ENCODE results near the gene RPTOR.
"Not testable (repeated sequence)": the region's sequence is repeated elsewhere in the genome, so short reads cannot be mapped to it uniquely, and the experiment has no call there.

Gene RPTOR

GRCh38 chr17:80526116-80526910 is 18.3 kb upstream of the RPTOR start:
- no CpG with 5 or more reads among the region's 28 CpGs for WGBS (ENCODE audit: insufficient coverage, insufficient read length)
- Histone ChIP-seq H3K9me3 (ENCODE audit: control insufficient read depth, insufficient read depth, low read length) (no peaks in the 10 kb centered on the region), H3K27ac (ENCODE audit: low read length) (no peak overlapping the region), H3K36me3 (ENCODE audit: control insufficient read depth, insufficient read depth, low read length) (no peaks in the 10 kb centered on the region), H3K27me3 (ENCODE audit: control insufficient read depth, insufficient read depth, low read length) (no peaks in the 10 kb centered on the region), H3K4me3 (ENCODE audit: low read length) (no peak overlapping the region), H3K4me1 (ENCODE audit: control insufficient read depth, insufficient read depth, low read length) (peaks cover 2% of the 10 kb centered on the region; the same call in 1 of the 2 replicates)
- no peak for DNase-seq (ENCODE audit: low read depth, low spot score)

GRCh38 chr17:80527016-80527645 is 17.5 kb upstream of the RPTOR start:
- no peaks in the 10 kb centered on the region for H3K27me3 ChIP-seq (ENCODE audit: control insufficient read depth, insufficient read depth, low read length)
- no peaks in the 10 kb centered on the region for H3K9me3 ChIP-seq (ENCODE audit: control insufficient read depth, insufficient read depth, low read length)
- DNase-seq (ENCODE audit: low read depth, low spot score) = no peak
- H3K36me3 ChIP-seq (ENCODE audit: control insufficient read depth, insufficient read depth, low read length) = no peaks in the 10 kb centered on the region
- no peak overlapping the region for H3K27ac ChIP-seq (ENCODE audit: low read length)
- H3K4me1 ChIP-seq (ENCODE audit: control insufficient read depth, insufficient read depth, low read length) = peaks cover 2% of the 10 kb centered on the region; the same call in 1 of the 2 replicates
- no CpG with 5 or more reads among the region's 21 CpGs for WGBS (ENCODE audit: insufficient coverage, insufficient read length)
- H3K4me3 ChIP-seq (ENCODE audit: low read length) = no peak overlapping the region

DNA sequence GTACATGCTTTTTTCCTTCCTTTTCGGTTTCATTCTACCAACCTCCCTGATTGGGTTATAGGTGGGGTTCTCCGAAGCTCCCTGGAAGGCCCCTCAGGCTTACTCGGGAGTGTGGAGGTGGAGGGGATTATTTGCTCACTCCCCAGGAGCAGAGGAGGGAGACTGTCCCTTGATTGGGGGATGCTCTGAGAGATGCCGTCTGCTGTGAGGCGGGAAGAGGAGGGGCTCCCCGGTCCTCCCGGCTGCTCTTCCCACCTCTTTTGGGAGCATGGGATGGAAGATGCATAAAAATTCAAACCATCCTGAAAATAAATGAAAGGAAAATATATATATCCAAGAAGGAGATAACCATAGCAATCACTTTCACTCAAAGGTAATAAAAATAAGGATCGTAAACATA is 16.1 kb upstream of the RPTOR start:
- Histone ChIP-seq H3K9me3 (ENCODE audit: control insufficient read depth, insufficient read depth, low read length) (no peaks in the 10 kb centered on the region), H3K4me3 (ENCODE audit: low read length) (no peak overlapping the region), H3K27ac (ENCODE audit: low read length) (no peak overlapping the region), H3K27me3 (ENCODE audit: control insufficient read depth, insufficient read depth, low read length) (no peaks in the 10 kb centered on the region), H3K4me1 (ENCODE audit: control insufficient read depth, insufficient read depth, low read length) (peaks cover 2% of the 10 kb centered on the region; the same call in 1 of the 2 replicates), H3K36me3 (ENCODE audit: control insufficient read depth, insufficient read depth, low read length) (no peaks in the 10 kb centered on the region)
- WGBS (ENCODE audit: insufficient coverage, insufficient read length) = no CpG with 5 or more reads among the region's 8 CpGs
- no peak for DNase-seq (ENCODE audit: low read depth, low spot score)

- no CpG with 5 or more reads among the region's 23 CpGs for WGBS (ENCODE audit: insufficient coverage, insufficient read length)
- DNase-seq (ENCODE audit: low read depth, low spot score) = no peak
- H3K4me1 ChIP-seq (ENCODE audit: control insufficient read depth, insufficient read depth, low read length) = peaks cover 2% of the 10 kb centered on the region; the same call in 1 of the 2 replicates
- no peak overlapping the region for H3K4me3 ChIP-seq (ENCODE audit: low read length)
- no peak overlapping the region for H3K27ac ChIP-seq (ENCODE audit: low read length)
- no peaks in the 10 kb centered on the region for H3K27me3 ChIP-seq (ENCODE audit: control insufficient read depth, insufficient read depth, low read length)
- H3K36me3 ChIP-seq (ENCODE audit: control insufficient read depth, insufficient read depth, low read length) = no peaks in the 10 kb centered on the region
- H3K9me3 ChIP-seq (ENCODE audit: control insufficient read depth, insufficient read depth, low read length) = no peaks in the 10 kb centered on the region
Observed at GRCh38 chr17:80529104-80529903, 15.3 kb upstream of the RPTOR start.

DNA sequence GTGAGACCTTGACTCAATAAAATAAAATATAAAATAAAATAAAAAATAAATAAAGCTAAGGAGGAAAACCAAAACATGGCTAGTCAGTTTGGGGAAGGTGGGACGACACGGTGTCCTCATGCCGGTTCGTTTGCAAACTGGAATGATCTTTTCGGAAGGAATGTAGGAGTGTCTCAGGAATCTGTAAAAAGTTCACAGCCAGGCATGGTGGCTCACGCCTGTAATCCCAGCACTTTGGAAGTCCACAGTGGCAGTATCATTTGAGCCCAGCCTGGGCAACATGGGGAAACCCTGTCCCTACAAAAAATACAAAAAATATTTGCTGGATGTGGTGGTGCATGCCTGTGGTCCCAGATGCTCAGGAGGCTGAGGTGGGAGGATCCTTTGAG is 14.7 kb upstream of the RPTOR start:
- WGBS (ENCODE audit: insufficient coverage, insufficient read length) = no CpG with 5 or more reads among the region's 6 CpGs
- DNase-seq (ENCODE audit: low read depth, low spot score) = no peak
- Histone ChIP-seq H3K4me1 (ENCODE audit: control insufficient read depth, insufficient read depth, low read length) (peaks cover 2% of the 10 kb centered on the region; the same call in 1 of the 2 replicates), H3K36me3 (ENCODE audit: control insufficient read depth, insufficient read depth, low read length) (no peaks in the 10 kb centered on the region), H3K27me3 (ENCODE audit: control insufficient read depth, insufficient read depth, low read length) (no peaks in the 10 kb centered on the region), H3K27ac (ENCODE audit: low read length) (no peak overlapping the region), H3K9me3 (ENCODE audit: control insufficient read depth, insufficient read depth, low read length) (no peaks in the 10 kb centered on the region), H3K4me3 (ENCODE audit: low read length) (no peak overlapping the region)

GRCh38 chr17:80531400-80531799 is 13.2 kb upstream of the RPTOR start:
- WGBS (ENCODE audit: insufficient coverage, insufficient read length) = no CpG with 5 or more reads among the region's 7 CpGs
- Histone ChIP-seq H3K27ac (ENCODE audit: low read length) (no peak overlapping the region), H3K4me3 (ENCODE audit: low read length) (no peak overlapping the region), H3K36me3 (ENCODE audit: control insufficient read depth, insufficient read depth, low read length) (no peaks in the 10 kb centered on the region), H3K4me1 (ENCODE audit: control insufficient read depth, insufficient read depth, low read length) (peaks cover 2% of the 10 kb centered on the region; the same call in 1 of the 2 replicates), H3K9me3 (ENCODE audit: control insufficient read depth, insufficient read depth, low read length) (no peaks in the 10 kb centered on the region), H3K27me3 (ENCODE audit: control insufficient read depth, insufficient read depth, low read length) (no peaks in the 10 kb centered on the region)
- DNase-seq (ENCODE audit: low read depth, low spot score) = no peak

- H3K9me3 ChIP-seq (ENCODE audit: control insufficient read depth, insufficient read depth, low read length); H3K4me1 ChIP-seq (ENCODE audit: control insufficient read depth, insufficient read depth, low read length); DNase-seq (ENCODE audit: low read depth, low spot score); H3K27ac ChIP-seq (ENCODE audit: low read length); H3K4me3 ChIP-seq (ENCODE audit: low read length); H3K36me3 ChIP-seq (ENCODE audit: control insufficient read depth, insufficient read depth, low read length); H3K27me3 ChIP-seq (ENCODE audit: control insufficient read depth, insufficient read depth, low read length): not testable (repeated sequence)
- no CpG with 5 or more reads among the region's 30 CpGs for WGBS (ENCODE audit: insufficient coverage, insufficient read length)
Observed at GRCh38 chr17:80537386-80537785, 7.3 kb upstream of the RPTOR start.

DNA sequence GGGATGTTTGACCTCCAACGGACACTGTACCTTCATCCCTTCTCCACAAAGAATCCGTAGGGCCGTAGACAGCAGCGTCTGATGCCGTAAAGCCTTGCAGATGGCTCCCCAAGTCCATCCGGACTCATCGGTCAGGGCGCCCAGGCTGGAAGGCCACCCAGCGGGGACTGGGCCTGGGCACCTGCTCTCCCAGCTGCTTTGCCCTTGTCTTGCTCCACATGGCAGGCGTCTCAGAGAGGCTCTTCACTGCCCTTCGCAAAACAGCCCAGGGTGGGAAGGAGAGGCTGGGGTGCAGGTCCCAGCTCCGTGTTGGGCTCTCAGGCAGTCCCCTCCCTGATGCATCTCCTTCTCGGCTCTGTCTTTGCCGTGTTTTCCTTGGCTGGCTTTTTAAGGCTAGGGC is 6.2 kb upstream of the RPTOR start:
- Histone ChIP-seq H3K4me3 (ENCODE audit: low read length) (no peak overlapping the region), H3K27me3 (ENCODE audit: control insufficient read depth, insufficient read depth, low read length) (no peaks in the 10 kb centered on the region; the same call in 1 of the 2 replicates)

GRCh38 chr17:80539022-80539641 is 5.5 kb upstream of the RPTOR start:
- Histone ChIP-seq H3K27ac (ENCODE audit: low read length) (no peak overlapping the region), H3K27me3 (ENCODE audit: control insufficient read depth, insufficient read depth, low read length) (no peaks in the 10 kb centered on the region; the same call in 1 of the 2 replicates), H3K9me3 (ENCODE audit: control insufficient read depth, insufficient read depth, low read length) (no peaks in the 10 kb centered on the region), H3K4me3 (ENCODE audit: low read length) (no peak overlapping the region), H3K4me1 (ENCODE audit: control insufficient read depth, insufficient read depth, low read length) (no peaks in the 10 kb centered on the region), H3K36me3 (ENCODE audit: control insufficient read depth, insufficient read depth, low read length) (no peaks in the 10 kb centered on the region)
- WGBS (ENCODE audit: insufficient coverage, insufficient read length) = no CpG with 5 or more reads among the region's 12 CpGs
- DNase-seq (ENCODE audit: low read depth, low spot score) = no peak

More for the DNA sequence above, 6.2 kb upstream of the RPTOR start:
- Histone ChIP-seq H3K4me1 (ENCODE audit: control insufficient read depth, insufficient read depth, low read length) (no peaks in the 10 kb centered on the region), H3K36me3 (ENCODE audit: control insufficient read depth, insufficient read depth, low read length) (no peaks in the 10 kb centered on the region), H3K27ac (ENCODE audit: low read length) (no peak overlapping the region), H3K9me3 (ENCODE audit: control insufficient read depth, insufficient read depth, low read length) (no peaks in the 10 kb centered on the region)
- no peak for DNase-seq (ENCODE audit: low read depth, low spot score)
- WGBS (ENCODE audit: insufficient coverage, insufficient read length) = no CpG with 5 or more reads among the region's 14 CpGs

DNA sequence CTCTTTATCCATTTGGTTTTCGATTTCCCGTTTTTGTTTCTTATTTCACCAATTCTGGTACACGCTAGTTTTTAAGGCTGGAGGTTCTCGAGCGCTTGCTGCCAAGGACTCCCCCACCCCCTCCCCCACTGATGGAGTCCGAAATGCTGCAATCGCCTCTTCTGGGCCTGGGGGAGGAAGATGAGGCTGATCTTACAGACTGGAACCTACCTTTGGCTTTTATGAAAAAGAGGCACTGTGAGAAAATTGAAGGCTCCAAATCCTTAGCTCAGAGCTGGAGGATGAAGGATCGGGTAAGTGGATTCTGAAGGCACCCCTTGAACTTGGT is 825 bp downstream of the RPTOR start:
- Histone ChIP-seq H3K27ac (ENCODE audit: low read length) (no peak overlapping the region), H3K36me3 (ENCODE audit: control insufficient read depth, insufficient read depth, low read length) (no peaks in the 10 kb centered on the region), H3K4me1 (ENCODE audit: control insufficient read depth, insufficient read depth, low read length) (no peaks in the 10 kb centered on the region), H3K4me3 (ENCODE audit: low read length) (peak overlapping the region; percentile 64; the same call in 1 of the 2 replicates), H3K9me3 (ENCODE audit: control insufficient read depth, insufficient read depth, low read length) (no peaks in the 10 kb centered on the region), H3K27me3 (ENCODE audit: control insufficient read depth, insufficient read depth, low read length) (no peaks in the 10 kb centered on the region; the same call in 1 of the 2 replicates)
- DNase-seq (ENCODE audit: low read depth, low spot score) = no peak
- WGBS (ENCODE audit: insufficient coverage, insufficient read length) = no CpG with 5 or more reads among the region's 8 CpGs
